HG03097 (cell line): Measurements from ENCODE around the gene TRAF1.
"Not testable (repeated sequence)": the region's sequence is repeated elsewhere in the genome, so short reads cannot be mapped to it uniquely, and the experiment has no call there.

Source experiments
- ATAC-seq: cut with Tn5 transposase; IDR thresholded peaks from one replicate; pipeline ENCODE4 v1.9.1; 2021; ENCODE audit not compliant: unreplicated experiment, low FRiP score

The TRAF1 gene

GRCh38 chr9:120926397-120926928 lies at the start of gene TRAF1:
Gene TRAF1, minus strand, starts transcription at chr9:120926796. Its CDS starts 721 bp downstream, at chr9:120926075.
- ATAC-seq, result peak; percentile 7

DNA sequence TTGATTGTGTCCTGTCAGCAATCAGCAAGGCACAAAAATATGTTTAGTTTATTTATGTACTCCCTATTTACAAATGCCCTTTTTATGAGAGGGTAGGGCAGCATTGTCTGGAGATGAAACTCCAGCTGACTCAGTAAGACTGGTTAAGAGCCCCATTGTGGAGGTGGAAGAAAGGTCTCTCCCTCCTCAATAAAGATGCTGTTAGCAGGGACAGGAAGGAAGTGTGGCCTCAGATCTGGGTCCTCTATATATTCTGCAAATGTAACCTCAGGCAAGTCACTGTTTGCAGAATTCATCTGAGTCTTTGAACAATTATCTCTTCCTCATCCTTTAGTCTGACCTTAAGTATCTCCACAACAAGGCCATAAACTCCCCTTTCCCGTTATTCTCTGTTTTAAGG lies 48.3 kb upstream of the TRAF1 start:
- ATAC-seq, result no peak

DNA sequence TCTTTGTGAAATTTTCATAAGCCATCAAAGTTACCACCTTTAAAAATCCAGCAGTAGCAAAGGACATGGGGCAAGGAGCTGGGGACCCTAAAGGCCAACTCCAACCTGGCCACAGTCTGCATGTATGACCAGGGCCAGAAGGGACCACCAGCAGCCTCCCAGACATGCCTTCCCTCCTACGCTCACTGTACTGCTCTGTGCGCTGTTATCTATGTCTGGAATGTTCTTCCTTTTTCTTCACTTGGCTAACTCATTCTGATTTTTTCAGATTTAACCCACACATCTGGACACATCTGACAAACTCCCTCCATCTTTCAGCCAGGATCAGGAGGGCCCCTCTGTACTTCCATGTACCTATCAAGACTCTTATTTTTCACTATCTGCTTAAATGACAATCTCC lies 47.6 kb upstream of the TRAF1 start:
- ATAC-seq, result no peak

GRCh38 chr9:120971938-120972337 lies 45.3 kb upstream of the TRAF1 start:
- no peak for ATAC-seq

DNA sequence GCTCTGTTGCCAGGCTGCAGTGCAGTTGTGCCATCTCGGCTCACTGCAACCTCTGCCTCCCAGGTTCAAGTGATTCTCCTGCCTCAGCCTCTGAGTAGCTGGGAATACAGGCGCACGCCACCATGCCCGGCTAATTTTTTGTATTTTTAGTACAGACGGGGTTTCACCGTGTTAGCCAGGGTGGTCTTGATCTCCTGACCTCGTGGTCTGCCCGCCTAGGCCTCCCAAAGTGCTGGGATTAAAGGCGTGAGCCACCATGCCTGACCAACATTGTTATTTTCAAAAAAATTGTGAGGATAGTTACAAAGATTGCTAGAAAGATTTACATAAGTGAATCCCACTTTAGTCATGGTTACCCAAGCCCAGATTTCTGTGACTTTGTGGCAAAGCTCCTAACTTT lies 44.9 kb upstream of the TRAF1 start:
- not testable (repeated sequence) for ATAC-seq

- ATAC-seq, result no peak
Measured at GRCh38 chr9:120970244-120970643, 43.6 kb upstream of the TRAF1 start.

- no peak for ATAC-seq
Measured at GRCh38 chr9:120966013-120966369, 39.4 kb upstream of the TRAF1 start.

DNA sequence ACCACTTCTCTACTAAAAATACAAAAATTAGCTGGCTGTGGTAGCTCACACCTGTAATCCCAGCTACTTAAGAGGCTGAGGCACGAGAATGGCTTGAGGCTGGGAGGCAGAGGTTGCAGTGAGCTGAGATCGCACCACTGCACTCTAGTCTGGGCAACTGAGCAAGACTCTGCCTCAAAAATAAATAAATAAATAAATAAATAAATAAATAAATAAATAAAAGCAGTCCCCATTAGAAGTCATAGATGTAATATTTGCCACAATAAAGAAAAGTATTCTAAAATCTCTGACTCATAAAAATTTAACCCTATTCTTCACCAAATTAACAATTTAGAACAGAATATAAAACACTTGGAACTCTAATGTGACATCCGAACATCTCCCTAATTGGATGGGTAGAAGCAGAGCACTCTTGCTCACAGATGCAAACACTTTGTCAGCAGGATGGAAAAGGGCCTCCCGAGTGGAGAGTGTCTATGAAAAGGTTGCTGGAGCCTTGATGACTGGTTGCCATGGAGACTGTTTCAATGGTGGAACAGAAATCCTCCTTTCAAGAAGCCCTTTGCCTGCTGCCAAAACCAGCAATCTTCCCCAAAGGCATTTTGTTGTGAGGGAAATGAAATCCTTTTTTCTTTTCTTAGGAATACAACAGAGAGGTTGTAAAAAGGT lies 38.9 kb upstream of the TRAF1 start:
- ATAC-seq, result no peak

- ATAC-seq, result no peak
Measured at GRCh38 chr9:120961936-120962335, 35.3 kb upstream of the TRAF1 start.

DNA sequence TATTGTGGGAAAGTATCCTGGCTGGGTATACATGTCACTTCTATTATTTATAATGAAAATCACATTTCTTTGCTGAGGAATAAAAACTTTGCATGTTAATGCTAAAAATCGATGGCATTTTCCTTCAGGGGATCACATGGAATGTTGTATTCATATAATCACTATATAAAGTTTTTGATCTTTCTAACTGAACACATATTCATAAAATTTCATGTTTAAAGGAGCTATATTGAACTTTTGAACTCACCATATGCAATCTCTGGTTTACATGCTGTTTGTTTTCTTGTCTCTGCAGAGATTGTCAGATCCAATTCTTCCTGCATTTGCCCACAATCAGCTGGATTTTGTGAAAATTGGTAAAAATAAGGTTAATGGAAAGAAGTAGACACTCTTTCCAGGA lies 33.4 kb upstream of the TRAF1 start:
- no peak for ATAC-seq

DNA sequence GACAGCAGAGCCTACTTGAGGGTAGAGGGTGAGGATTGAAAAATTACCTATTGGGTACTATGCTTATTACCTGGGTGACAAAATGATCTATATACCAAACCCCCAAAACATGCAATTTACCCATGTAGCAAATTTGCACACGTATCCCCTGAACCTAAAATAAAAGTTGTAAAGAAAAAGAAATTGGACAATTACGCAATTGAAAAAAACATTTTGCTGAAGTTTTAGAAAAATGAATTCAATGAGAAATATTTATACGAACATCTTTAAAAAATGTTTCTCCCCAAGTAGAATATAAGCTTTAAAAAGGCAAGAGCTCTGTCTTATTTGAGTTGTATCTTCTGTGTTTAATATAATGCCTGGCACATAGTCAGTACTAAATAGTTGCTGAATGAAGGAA lies 30.3 kb upstream of the TRAF1 start:
- no peak for ATAC-seq

DNA sequence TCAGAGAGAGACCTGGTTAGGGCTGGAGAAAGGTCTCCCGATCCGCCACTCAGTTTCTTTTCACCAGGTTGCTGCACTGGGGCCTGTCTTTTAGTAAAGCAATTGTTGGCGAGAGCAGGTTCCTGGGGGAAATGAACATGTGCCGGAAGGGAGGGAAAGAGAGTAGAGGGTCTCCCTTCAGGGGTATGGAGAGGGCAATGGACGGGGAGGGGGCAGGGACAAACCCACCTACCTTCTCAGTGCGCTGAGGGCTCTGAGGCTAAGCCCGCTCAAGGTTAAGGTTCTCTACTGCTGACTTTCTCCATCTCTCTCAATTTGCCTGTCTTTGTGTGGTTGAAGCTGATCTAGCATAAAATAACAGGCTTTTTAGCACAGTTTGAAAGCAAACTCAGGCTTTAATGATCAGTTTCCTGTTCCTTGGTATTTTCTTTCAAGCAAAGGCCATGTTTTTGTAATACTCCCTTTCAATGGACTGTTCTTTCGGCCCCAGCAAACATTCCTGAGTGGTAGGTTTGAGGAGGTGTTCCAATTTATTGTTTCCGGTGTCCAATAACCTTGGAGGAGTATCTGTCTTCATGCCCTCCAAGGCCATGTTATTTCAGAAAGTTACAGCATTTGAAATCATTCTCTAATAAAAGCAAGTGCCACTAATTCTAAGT lies 25.5 kb upstream of the TRAF1 start:
- no peak for ATAC-seq

DNA sequence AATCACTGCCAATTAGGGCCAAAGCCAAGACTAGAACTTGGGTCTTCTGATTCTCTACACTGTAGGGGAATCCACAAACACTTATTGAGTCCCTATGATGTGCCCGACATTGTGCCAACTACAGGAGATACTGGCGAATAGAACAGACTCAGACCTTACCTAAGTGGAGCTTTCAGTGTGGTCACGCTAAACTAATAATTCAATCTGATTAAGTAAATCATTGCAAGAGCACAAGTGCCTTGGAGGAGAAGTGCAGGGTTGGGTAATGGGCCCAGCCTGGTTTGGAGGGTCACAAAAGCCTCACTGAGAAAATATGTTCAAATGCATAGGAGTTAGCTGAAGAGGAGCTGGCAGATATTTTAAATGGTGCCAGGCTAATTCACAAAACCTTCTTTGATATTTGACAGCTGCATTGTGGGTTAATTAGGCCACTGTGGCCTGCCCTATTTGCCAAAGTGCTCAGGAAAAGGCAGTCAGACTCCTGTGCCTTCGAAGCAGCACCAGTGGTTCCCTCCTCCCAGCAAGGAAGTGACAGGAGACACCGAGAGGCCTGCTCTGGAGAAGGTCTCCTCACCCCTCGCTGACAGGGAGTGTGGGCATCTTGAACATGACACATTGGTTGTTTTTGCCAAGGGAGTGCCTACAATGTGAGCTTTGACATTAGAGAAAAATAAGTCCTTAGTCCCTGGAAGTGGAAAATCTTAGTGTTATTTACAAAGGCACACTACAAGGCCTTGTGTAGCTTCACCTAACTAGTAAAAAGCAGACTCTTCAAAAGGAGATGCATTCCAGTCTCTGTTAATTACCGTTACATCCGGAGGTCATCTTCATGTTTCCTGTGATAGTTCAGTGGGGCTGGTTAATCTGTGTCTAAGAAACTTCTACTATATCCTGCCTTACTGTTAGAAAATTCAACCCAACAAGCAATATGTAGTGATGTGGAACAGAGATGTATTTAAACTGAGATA lies 24.1 kb upstream of the TRAF1 start:
- ATAC-seq, result peak; percentile 45

DNA sequence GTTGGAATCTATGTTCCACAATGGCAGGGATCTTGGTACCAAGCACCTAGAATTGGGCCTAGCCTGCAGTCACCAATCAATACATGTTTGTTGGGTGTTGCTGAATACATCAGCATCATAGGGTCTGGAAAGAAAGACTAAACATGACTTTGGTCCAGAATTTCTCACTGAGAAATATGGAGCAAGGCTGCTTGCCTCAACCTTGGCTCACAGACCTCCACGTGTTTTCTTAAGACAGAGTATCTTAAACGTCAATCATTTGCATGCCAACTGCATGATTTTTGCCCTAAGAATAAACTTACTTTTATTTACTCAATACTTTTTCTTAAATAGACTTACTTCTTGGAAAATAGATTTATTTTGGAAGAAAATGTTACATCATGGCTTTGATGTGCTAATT lies 22.7 kb upstream of the TRAF1 start:
- ATAC-seq, result no peak

DNA sequence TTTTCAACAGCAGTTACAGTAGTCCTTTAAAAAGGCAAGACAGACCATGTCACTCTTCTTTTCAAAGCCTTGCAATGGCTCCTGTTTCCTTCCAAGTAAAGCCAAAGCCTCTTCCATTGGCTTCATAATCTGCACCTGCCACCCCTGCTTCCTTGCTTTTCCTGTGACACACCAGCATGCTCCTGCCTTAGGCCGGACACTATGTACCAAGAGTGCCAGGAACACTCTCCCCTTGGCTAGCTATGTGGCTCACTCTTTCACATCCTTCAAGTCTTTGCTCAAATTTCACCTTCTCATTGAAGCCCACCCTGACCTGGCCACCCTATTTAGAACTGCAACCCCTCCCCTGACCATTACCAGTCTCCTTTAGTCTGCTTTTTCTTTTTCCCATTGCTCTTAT lies 22.2 kb upstream of the TRAF1 start:
- no peak for ATAC-seq

DNA sequence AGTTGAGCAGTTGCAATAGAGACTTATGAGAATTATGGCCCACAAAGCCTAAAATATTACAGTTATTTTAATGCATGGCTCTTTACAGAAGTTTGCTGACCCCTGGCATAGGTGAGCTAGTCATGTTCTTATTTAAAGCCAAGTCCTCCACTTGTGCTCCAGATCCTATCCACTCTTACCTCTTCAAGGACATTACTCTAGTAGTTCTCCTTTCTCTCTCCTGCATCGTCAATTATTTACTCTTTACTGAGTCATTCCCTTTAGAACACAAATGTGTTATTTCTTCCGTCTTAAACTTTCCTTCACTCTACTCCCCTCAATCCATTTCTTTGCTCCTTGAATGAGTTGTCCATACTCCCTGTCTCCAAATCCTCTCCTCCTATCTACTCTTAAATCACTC lies 20.6 kb upstream of the TRAF1 start:
- ATAC-seq, result no peak

- ATAC-seq, result no peak
Measured at GRCh38 chr9:120946259-120946658, 19.7 kb upstream of the TRAF1 start.

- ATAC-seq, result no peak
Measured at GRCh38 chr9:120944948-120945347, 18.4 kb upstream of the TRAF1 start.

DNA sequence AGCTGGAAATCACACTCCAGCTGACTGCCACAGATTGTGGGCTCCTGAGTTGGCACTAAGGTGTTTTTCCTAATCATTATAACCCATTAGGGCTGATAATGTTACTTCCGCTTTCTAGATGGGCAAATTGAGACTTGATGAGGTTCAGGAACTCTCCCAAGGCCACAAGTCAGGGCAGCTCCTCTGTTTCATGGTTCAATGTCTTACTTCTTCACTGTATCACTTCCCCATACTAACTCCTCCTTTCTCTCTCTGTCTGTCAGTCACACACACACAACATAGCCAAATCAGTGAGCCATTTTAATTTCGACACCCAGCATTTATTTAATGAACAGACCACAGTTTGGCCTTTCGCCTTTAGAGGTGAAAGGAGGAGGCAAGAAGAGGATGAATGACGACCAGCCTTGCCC lies 17.8 kb upstream of the TRAF1 start:
- peak; percentile 80 for ATAC-seq

DNA sequence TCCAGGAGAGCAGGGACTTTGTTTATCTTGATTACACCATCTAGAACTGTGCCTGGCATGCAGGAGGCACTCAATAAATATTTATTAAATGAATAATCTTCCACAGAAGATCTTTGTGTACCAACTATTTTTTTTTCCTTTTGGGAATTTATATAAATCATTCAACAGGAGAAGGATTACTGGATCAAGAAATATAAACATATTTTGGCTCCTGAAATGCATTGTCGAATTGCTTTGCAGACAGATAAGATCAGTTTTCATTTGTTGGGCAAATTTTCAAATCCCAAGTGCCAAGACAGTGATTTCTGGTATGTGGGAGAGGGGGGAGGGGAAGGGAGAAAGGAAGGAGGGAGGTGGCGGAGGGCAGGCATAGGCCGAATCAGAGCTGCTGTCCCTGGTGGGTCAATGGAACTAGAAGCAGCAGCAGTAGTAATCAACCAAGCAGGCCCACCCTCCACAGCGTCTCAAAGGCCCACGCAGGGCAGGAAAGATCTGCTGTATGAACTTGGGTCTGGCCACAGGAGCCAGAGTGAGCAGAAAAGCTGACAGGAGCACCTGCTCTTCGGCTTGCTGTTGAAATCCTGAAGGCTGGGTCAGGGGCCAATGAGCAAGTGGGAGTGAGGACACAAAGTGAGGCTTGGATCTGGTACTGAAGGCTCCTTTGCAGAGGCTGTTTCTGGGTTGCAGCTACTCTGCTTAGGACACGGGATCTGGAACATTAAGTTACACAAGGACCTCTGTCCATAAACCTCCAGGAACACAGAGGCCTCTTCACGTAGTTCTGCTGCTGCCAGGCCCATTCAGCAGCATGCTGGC lies 15.8 kb upstream of the TRAF1 start:
- ATAC-seq, result no peak
